DND-41 (cell line): ENCODE measurements around the gene DDR1.
"Not testable (repeated sequence)": the region's sequence is repeated elsewhere in the genome, so short reads cannot be mapped to it uniquely, and the experiment has no call there.

Experiments
- ATAC-seq: fragments of 200-7000 bp; cut with Tn5 transposase; 3 replicates; pipeline ENCODE4 v1.9.1; 2021; ENCODE audit warnings: low read depth; ENCODE audit not compliant: insufficient read depth
- DNase-seq: peaks from one replicate; pipeline ENCODE4 v3.0.0-alpha.2; 2020
- H2AFZ ChIP-seq: 2 replicates; pipeline ENCODE4 v1.6.0; 2012; ENCODE audit warnings: low read depth, low read length
- H3K27ac ChIP-seq: 2 replicates; pipeline ENCODE4 v1.5.1; 2012; ENCODE audit warnings: low read length, inconsistent platforms
- H3K27me3 ChIP-seq: fragments of 200-600 bp; sonication (generic); 2 replicates; pipeline ENCODE4 v1.6.0; 2012; ENCODE audit warnings: low read length, mild to moderate bottlenecking, inconsistent platforms; ENCODE audit not compliant: insufficient read depth, poor library complexity
- H3K36me3 ChIP-seq: 2 replicates; pipeline ENCODE4 v1.5.1; 2012; ENCODE audit warnings: low read length, inconsistent platforms; ENCODE audit not compliant: insufficient read depth
- H3K4me1 ChIP-seq: 2 replicates; pipeline ENCODE4 v1.5.1; 2012; ENCODE audit warnings: mild to moderate bottlenecking, low read length; ENCODE audit not compliant: insufficient read depth
- H3K4me2 ChIP-seq: 2 replicates; pipeline ENCODE4 v1.6.0; 2012; ENCODE audit warnings: mild to moderate bottlenecking, moderate library complexity, low read length, inconsistent platforms; ENCODE audit not compliant: insufficient read depth
- H3K4me3 ChIP-seq, 2 experiments: fragments of 200-600 bp in 1 of 2; shearing (Covaris generic) in 1 of 2; 2 replicates each; pipeline ENCODE4 v1.5.1; 2012 to 2016; ENCODE audit warnings: inconsistent platforms in 2 of 2, low read length in 2 of 2, mild to moderate bottlenecking in 2 of 2, low read depth in 1 of 2, moderate library complexity in 1 of 2
- H3K79me2 ChIP-seq: 2 replicates; pipeline ENCODE4 v1.6.0; 2012; ENCODE audit warnings: low read length, inconsistent platforms; ENCODE audit not compliant: insufficient read depth
- H3K9ac ChIP-seq: 2 replicates; pipeline ENCODE4 v1.6.0; 2012; ENCODE audit warnings: low read depth, mild to moderate bottlenecking, inconsistent platforms, low read length, moderate library complexity
- H3K9me3 ChIP-seq: 2 replicates; pipeline ENCODE4 v1.5.1; 2012; ENCODE audit warnings: low read length, moderate library complexity, mild to moderate bottlenecking, inconsistent platforms; ENCODE audit not compliant: insufficient read depth, severe bottlenecking
- H4K20me1 ChIP-seq: 2 replicates; pipeline ENCODE4 v1.6.0; 2012; ENCODE audit warnings: low read length; ENCODE audit not compliant: insufficient read depth
- CTCF ChIP-seq: IDR thresholded peaks from 2 replicates; pipeline ENCODE4 v1.5.1; 2012; ENCODE audit warnings: borderline replicate concordance, low read length, moderate library complexity, mild to moderate bottlenecking; ENCODE audit not compliant: poor library complexity, severe bottlenecking; ENCODE audit errors: extremely low read depth
- EZH2 ChIP-seq: IDR thresholded peaks from 3 replicates; pipeline ENCODE4 v1.6.1; 2012; ENCODE audit warnings: borderline replicate concordance, low read depth, mild to moderate bottlenecking, moderate library complexity, low read length, inconsistent platforms; ENCODE audit not compliant: severe bottlenecking

The DDR1 gene

GRCh38 chr6:30873137-30873640 lies 11.1 kb upstream of the DDR1 start:
- Histone ChIP-seq H3K36me3 (no peaks in the 10 kb centered on the region), H4K20me1 (no peaks in the 10 kb centered on the region), H3K27ac (no peak overlapping the region; the same call in 1 of the 2 replicates), H3K4me1 (peaks cover 32% of the 10 kb centered on the region), H3K9me3 (peaks cover 44% of the 10 kb centered on the region), H3K4me3 (no peak overlapping the region), H3K4me2 (no peak overlapping the region), H2AFZ (no peak overlapping the region), H3K79me2 (no peaks in the 10 kb centered on the region), H3K27me3 (no peaks in the 10 kb centered on the region), H3K9ac (no peak overlapping the region)
- no peak for DNase-seq
- no peak for ATAC-seq
- TF ChIP-seq EZH2 (no peak), CTCF (no peak)

GRCh38 chr6:30873795-30874194 lies 10.5 kb upstream of the DDR1 start:
- not testable (repeated sequence) for H3K27me3 ChIP-seq, H3K4me2 ChIP-seq, H3K36me3 ChIP-seq, H3K4me3 ChIP-seq, ATAC-seq, H4K20me1 ChIP-seq, DNase-seq, H3K79me2 ChIP-seq, H2AFZ ChIP-seq, H3K9ac ChIP-seq, H3K27ac ChIP-seq
- Histone ChIP-seq H3K9me3 (peaks cover 39% of the 10 kb centered on the region), H3K4me1 (peaks cover 32% of the 10 kb centered on the region)

GRCh38 chr6:30875244-30876038 lies 8.9 kb upstream of the DDR1 start:
- ATAC-seq (no peak), DNase-seq (no peak)
- Histone ChIP-seq H3K27ac (no peak overlapping the region), H3K27me3 (no peaks in the 10 kb centered on the region), H3K4me1 (peaks cover 31% of the 10 kb centered on the region), H2AFZ (no peak overlapping the region), H3K9ac (no peak overlapping the region), H3K9me3 (peaks cover 25% of the 10 kb centered on the region), H3K79me2 (no peaks in the 10 kb centered on the region), H3K4me2 (no peak overlapping the region), H3K4me3 (no peak overlapping the region), H3K36me3 (no peaks in the 10 kb centered on the region), H4K20me1 (no peaks in the 10 kb centered on the region)
- TF ChIP-seq EZH2 (no peak), CTCF (no peak)

GRCh38 chr6:30876039-30876730 lies 8.1 kb upstream of the DDR1 start:
- H3K79me2 ChIP-seq = no peaks in the 10 kb centered on the region
- no peaks in the 10 kb centered on the region for H3K27me3 ChIP-seq
- H2AFZ ChIP-seq = peak overlapping the region; percentile 11; the same call in 1 of the 2 replicates
- peak overlapping the region; percentile 59 for H3K27ac ChIP-seq
- no peaks in the 10 kb centered on the region for H4K20me1 ChIP-seq
- no peak for TF ChIP-seq CTCF
- TF ChIP-seq EZH2 = no peak
- no peak overlapping the region for H3K9ac ChIP-seq
- peaks cover 17% of the 10 kb centered on the region for H3K9me3 ChIP-seq
- H3K4me1 ChIP-seq = peaks cover 24% of the 10 kb centered on the region
- H3K4me2 ChIP-seq = no peak overlapping the region
- H3K4me3 ChIP-seq = no peak overlapping the region
- no peaks in the 10 kb centered on the region for H3K36me3 ChIP-seq
- ATAC-seq (no peak), DNase-seq (no peak)
